ENCODE results near the gene PLA2G4E. TPM values are rescaled to one million over a fixed set of nuclear protein-coding genes. Genes with fewer than 3 reads are reported as not detected.

Gene PLA2G4E
- total RNA-seq, 4 donors from 2014 or later, result 0.08 to 0.67 TPM; not detected in 2

DNA sequence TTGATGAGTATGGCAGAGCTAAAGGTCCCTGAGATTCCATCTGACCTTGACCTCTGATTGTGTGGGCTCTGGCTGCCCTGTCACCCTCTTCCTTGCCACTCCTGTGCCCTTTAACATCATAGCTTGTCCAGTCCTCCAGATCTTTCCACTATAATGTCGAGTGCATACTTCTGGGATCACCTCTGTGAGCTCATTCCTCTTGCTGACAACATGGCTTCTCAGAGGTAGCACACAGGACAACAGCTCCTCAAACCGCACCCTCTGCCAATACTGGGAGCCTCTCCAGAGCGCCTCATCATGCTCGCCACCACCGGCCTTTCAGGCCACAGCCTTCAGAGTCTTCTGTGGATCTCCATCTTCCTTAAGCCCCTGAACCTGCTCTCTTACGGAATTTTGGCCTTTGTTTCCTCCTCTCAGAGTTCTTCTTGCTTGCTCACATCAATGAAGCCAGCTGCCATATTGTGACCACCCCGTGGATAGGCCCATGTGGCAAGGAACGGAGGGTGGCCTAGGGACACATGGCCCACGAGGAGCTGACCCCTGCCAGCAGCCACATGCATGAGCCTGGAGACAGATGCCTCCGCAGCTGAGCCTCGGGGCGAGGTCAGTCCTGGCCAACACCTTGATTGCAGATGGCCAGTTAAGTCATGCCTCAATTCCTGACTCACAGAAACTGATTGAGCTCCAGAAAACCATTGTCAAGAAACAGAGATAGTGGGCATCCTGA, 42.4 kb upstream of the PLA2G4E start:
- no peak for ATAC-seq
- no peaks in the 10 kb centered on the region for H3K9me3 ChIP-seq
- peaks cover 18% of the 10 kb centered on the region for H3K27me3 ChIP-seq
- TF ChIP-seq POLR2AphosphoS5 (IDR thresholded peaks at IDR 0.05), result no peak
- no peak for TF ChIP-seq POLR2A (IDR thresholded peaks at IDR 0.05)
- TF ChIP-seq, protein P1, sequence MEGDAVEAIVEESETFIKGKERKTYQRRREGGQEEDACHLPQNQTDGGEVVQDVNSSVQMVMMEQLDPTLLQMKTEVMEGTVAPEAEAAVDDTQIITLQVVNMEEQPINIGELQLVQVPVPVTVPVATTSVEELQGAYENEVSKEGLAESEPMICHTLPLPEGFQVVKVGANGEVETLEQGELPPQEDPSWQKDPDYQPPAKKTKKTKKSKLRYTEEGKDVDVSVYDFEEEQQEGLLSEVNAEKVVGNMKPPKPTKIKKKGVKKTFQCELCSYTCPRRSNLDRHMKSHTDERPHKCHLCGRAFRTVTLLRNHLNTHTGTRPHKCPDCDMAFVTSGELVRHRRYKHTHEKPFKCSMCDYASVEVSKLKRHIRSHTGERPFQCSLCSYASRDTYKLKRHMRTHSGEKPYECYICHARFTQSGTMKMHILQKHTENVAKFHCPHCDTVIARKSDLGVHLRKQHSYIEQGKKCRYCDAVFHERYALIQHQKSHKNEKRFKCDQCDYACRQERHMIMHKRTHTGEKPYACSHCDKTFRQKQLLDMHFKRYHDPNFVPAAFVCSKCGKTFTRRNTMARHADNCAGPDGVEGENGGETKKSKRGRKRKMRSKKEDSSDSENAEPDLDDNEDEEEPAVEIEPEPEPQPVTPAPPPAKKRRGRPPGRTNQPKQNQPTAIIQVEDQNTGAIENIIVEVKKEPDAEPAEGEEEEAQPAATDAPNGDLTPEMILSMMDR (IDR thresholded peaks at IDR 0.05), result no peak
- no peak for TF ChIP-seq EP300 (IDR thresholded peaks at IDR 0.05)
- 88 to 96% methylated on average over 6 to 10 of the region's 12 CpGs for WGBS, 2 donors (ENCODE audit: low coverage in 1 of 2)
- no peaks in the 10 kb centered on the region for H3K36me3 ChIP-seq
- no peaks in the 10 kb centered on the region for H3K4me1 ChIP-seq
- H3K4me3 ChIP-seq, result no peak overlapping the region
- H3K27ac ChIP-seq, result no peak overlapping the region

GRCh38 chr15:42062284-42062806, 41.5 kb upstream of the PLA2G4E start:
- WGBS, 2 donors (ENCODE audit: low coverage in 1 of 2), result 80 to 91% methylated on average over 2 to 6 of the region's 9 CpGs
- Histone ChIP-seq H3K27me3 (peaks cover 18% of the 10 kb centered on the region), H3K36me3 (no peaks in the 10 kb centered on the region), H3K4me3 (no peak overlapping the region), H3K9me3 (no peaks in the 10 kb centered on the region), H3K4me1 (peaks cover 0 to under 1% (median 0%) of the 10 kb centered on the region in 3 donors), H3K27ac (no peak overlapping the region)
- TF ChIP-seq EP300 (IDR thresholded peaks at IDR 0.05) (no peak), POLR2AphosphoS5 (IDR thresholded peaks at IDR 0.05) (no peak), POLR2A (IDR thresholded peaks at IDR 0.05) (no peak)
- TF ChIP-seq, protein P1 (IDR thresholded peaks at IDR 0.05), result no peak
- no peak for ATAC-seq

DNA sequence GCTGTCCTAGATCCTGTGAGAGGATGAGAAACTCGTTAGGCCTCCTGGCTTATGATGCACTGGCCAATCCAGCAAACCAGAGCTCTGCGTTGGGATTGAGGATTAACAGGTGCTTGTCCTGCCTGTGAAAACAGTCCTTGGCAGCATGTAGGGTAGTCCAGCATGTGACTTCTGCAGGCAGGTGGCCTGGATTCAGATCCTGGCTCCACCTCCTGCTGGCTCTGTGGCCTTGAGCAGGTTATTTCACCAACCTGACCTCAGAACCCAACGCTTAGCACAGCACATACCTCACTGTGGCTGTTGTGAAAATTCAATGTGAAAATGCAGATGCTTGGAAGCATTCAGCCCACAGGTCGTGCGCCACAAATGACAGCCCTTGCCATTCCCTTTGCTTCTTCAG, 40.0 kb upstream of the PLA2G4E start:
- H3K27ac ChIP-seq, result no peak overlapping the region
- H3K36me3 ChIP-seq, result no peaks in the 10 kb centered on the region
- no peaks in the 10 kb centered on the region for H3K9me3 ChIP-seq
- TF ChIP-seq POLR2A (IDR thresholded peaks at IDR 0.05) (no peak), EP300 (IDR thresholded peaks at IDR 0.05) (no peak), POLR2AphosphoS5 (IDR thresholded peaks at IDR 0.05) (no peak)
- TF ChIP-seq, protein P1 (IDR thresholded peaks at IDR 0.05), result no peak
- no peak for ATAC-seq
- 84 to 90% methylated on average over 2 to 4 of the region's 5 CpGs for WGBS, 2 donors (ENCODE audit: low coverage in 1 of 2)
- peaks cover 0 to 9% (median 0%) of the 10 kb centered on the region in 3 donors for H3K4me1 ChIP-seq
- H3K27me3 ChIP-seq, result peaks cover 24% of the 10 kb centered on the region
- H3K4me3 ChIP-seq, result no peak overlapping the region

GRCh38 chr15:42060477-42060763, 39.6 kb upstream of the PLA2G4E start:
- Histone ChIP-seq H3K9me3 (no peaks in the 10 kb centered on the region), H3K27me3 (peaks cover 21% of the 10 kb centered on the region), H3K4me3 (no peak overlapping the region), H3K36me3 (no peaks in the 10 kb centered on the region), H3K4me1 (peaks cover 0 to 9% (median 0%) of the 10 kb centered on the region in 3 donors), H3K27ac (no peak overlapping the region)
- TF ChIP-seq EP300 (IDR thresholded peaks at IDR 0.05) (no peak), POLR2A (IDR thresholded peaks at IDR 0.05) (no peak), POLR2AphosphoS5 (IDR thresholded peaks at IDR 0.05) (no peak)
- TF ChIP-seq, protein P1 (IDR thresholded peaks at IDR 0.05), result no peak
- ATAC-seq, result no peak
- 60 to 75% methylated on average over 1 to 3 of the region's 4 CpGs for WGBS, 2 donors (ENCODE audit: low coverage in 1 of 2)
